Heart left ventricle (tissue), 13 donors: ENCODE data around the gene PHB1.

Experiments
- POLR2A ChIP-seq, 2 donors: fragments of 450-650 bp; IDR thresholded peaks; one replicate each; pipeline ENCODE4 v1.6.1; 2017; ENCODE audit warnings: antibody characterized with exemption in 2 of 2, mild to moderate bottlenecking in 2 of 2, moderate library complexity in 2 of 2
- TF ChIP-seq, protein P1 (sequence below), 12 donors: fragments of 200-600 bp; sonication (generic) in 4 of 12; IDR thresholded peaks; one replicate each; pipeline versions ENCODE4 v1.5.0 to v1.8.0; 2018 to 2022; ENCODE audit warnings: antibody characterized with exemption in 12 of 12, mild to moderate bottlenecking in 5 of 12
- donor health status: ischemic (EF 13 %, LVEDD 7.1; RV severe dilation, severe dysfunction).
- donor health status: DM: no; HTN: yes; CAD: no.
- donor health status: DM: no; HTN: no; CAD: no.
- donor health status: ischemic (EF 25% LVEDD 6.9; RV normal size, moderate dysfunction).
- donor health status: ischemic (EF 25% LVEDD 5.7; RV mildly dilated, moderate dysfunction).
- donor health status: ischemic (EF 35%, LVEDD 5.7; RV mildly dilated, moderate dysfunction).
- donor health status: nonischemic (EF 11% LVEDD 7.7; RV severe dilation, severe dysfunction).
- donor health status: DM: yes; HTN: yes; CAD: no.
- donor health status: PGD.
- donor health status: ischemic (EF 29% LVEDD 5.4; RV normal size, mild dysfunction).
- donor health status: nonischemic (EF 23%, LVEDD 6.1; RV moderate dilation, normal function).

DNA sequence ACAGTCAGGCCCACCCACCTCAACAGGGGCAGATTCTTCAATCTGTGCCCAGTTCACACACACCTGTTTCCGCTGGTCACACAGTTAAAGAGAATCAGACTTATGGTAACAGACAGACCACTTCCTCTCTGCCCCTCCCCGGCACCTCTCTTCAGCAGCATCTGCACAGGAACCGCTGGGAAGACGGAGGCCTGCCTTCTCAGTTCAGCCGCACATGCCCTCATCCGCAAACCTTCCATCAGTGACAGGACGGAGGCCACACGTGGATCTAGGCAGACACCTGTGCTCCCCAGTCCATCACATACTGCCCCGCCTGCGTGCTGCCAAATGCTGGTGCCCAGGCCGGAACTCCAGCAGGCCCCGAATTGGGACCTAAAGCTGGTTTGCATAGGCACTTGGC lies 10.3 kb downstream of the PHB1 start:
- TF ChIP-seq, protein P1, sequence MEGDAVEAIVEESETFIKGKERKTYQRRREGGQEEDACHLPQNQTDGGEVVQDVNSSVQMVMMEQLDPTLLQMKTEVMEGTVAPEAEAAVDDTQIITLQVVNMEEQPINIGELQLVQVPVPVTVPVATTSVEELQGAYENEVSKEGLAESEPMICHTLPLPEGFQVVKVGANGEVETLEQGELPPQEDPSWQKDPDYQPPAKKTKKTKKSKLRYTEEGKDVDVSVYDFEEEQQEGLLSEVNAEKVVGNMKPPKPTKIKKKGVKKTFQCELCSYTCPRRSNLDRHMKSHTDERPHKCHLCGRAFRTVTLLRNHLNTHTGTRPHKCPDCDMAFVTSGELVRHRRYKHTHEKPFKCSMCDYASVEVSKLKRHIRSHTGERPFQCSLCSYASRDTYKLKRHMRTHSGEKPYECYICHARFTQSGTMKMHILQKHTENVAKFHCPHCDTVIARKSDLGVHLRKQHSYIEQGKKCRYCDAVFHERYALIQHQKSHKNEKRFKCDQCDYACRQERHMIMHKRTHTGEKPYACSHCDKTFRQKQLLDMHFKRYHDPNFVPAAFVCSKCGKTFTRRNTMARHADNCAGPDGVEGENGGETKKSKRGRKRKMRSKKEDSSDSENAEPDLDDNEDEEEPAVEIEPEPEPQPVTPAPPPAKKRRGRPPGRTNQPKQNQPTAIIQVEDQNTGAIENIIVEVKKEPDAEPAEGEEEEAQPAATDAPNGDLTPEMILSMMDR (IDR thresholded peaks at IDR 0.05) = no peak
- no peak for TF ChIP-seq POLR2A (IDR thresholded peaks at IDR 0.05)
